GM19193 (cell line): ENCODE measurements around the gene ITGA11.

Experiments used
- POLR2A ChIP-seq: IDR thresholded peaks from 4 replicates; pipeline ENCODE4 v1.6.1; 2011; ENCODE audit not compliant: insufficient read depth, insufficient read length; ENCODE audit errors: extremely low read depth

Gene ITGA11

GRCh38 chr15:68411343-68411675 lies 20.7 kb downstream of the ITGA11 start:
- TF ChIP-seq POLR2A: no peak

- TF ChIP-seq POLR2A: no peak
These were observed 21.3 kb downstream of the ITGA11 start for GRCh38 chr15:68410466-68411342.

- no peak for TF ChIP-seq POLR2A
These were observed 22.1 kb downstream of the ITGA11 start for GRCh38 chr15:68409736-68410370.

GRCh38 chr15:68408971-68409370 lies 23.0 kb downstream of the ITGA11 start:
- no peak for TF ChIP-seq POLR2A

GRCh38 chr15:68407886-68408881 lies 23.8 kb downstream of the ITGA11 start:
- no peak for TF ChIP-seq POLR2A

- TF ChIP-seq POLR2A: no peak
These were observed 24.6 kb downstream of the ITGA11 start for GRCh38 chr15:68407141-68407885.

- no peak for TF ChIP-seq POLR2A
These were observed 26.3 kb downstream of the ITGA11 start for GRCh38 chr15:68405378-68406250.

- TF ChIP-seq POLR2A: no peak
These were observed 27.7 kb downstream of the ITGA11 start for GRCh38 chr15:68404056-68404798.

- TF ChIP-seq POLR2A: no peak
These were observed 28.6 kb downstream of the ITGA11 start for GRCh38 chr15:68403161-68403941.

- no peak for TF ChIP-seq POLR2A
These were observed 29.4 kb downstream of the ITGA11 start for GRCh38 chr15:68402432-68403160.

GRCh38 chr15:68401496-68402431 lies 30.2 kb downstream of the ITGA11 start:
- TF ChIP-seq POLR2A: no peak

GRCh38 chr15:68400066-68400456 lies 31.9 kb downstream of the ITGA11 start:
- no peak for TF ChIP-seq POLR2A
